H1 (cell line): ENCODE results near the gene PEX5L. TPM values are rescaled to one million over a fixed set of nuclear protein-coding genes. Genes with fewer than 3 reads are reported as not detected.

Source experiments
- CBX8 ChIP-seq: fragments of 300-800, 300-1000 bp; sonication (generic); IDR thresholded peaks from 2 replicates; pipeline ENCODE4 v1.7.1; 2016; ENCODE audit warnings: low read depth, low read length, borderline replicate concordance
- HDAC2 ChIP-seq, 2 experiments: fragments of 300-600 bp in 1 of 2; sonication (generic) in 1 of 2; IDR thresholded peaks; 2 replicates each; pipeline ENCODE4 v1.6.1; 2011 to 2012; ENCODE audit warnings: low read depth in 2 of 2, low read length in 2 of 2, mild to moderate bottlenecking in 2 of 2, moderate library complexity in 2 of 2, borderline replicate concordance in 1 of 2, inconsistent platforms in 1 of 2
- SP2 ChIP-seq: IDR thresholded peaks from 2 replicates; pipeline ENCODE4 v1.6.1; 2012; ENCODE audit warnings: mild to moderate bottlenecking, low read length, inconsistent platforms
- polyA plus RNA-seq, 7 experiments: library from polyadenylated mRNA; depleted of rRNA in 3 of 7; stranded (reverse) in 5 of 7; unstranded in 2 of 7; fragments of >200 nt in 5 of 7; fragments of 200-250 nt in 2 of 7; gene quantifications; 1 replicate in 5 of 7; 2 replicates in 1 of 7; 4 replicates in 1 of 7; pipeline versions ENCODE4 v1.2.1 to v1.2.3, GENCODE V29; 2011 to 2013; ENCODE audit warnings: missing spikeins in 2 of 7, mixed read lengths in 2 of 7
- total RNA-seq: library from RNA; stranded (reverse); fragmentation: NEBNext Ultra II Directional; extraction: Animal tissue kit (Norgen Biotek cat#: 25700); gene quantifications from 2 replicates; pipeline ENCODE4 v1.2.1, GENCODE V29; 2021
- TF ChIP-seq, protein P1 (sequence below): fragments of 300-600 bp; sonication (generic); IDR thresholded peaks from 2 replicates; pipeline ENCODE4 v1.7.1; 2012; ENCODE audit warnings: low read length, moderate library complexity, mild to moderate bottlenecking, inconsistent platforms; ENCODE audit not compliant: insufficient replicate concordance

PEX5L gene
- total and polyA plus RNA-seq, 2 of the 8 experiments (the other 6 are each of a cell fraction or from before 2014, with no cell fraction given): 0.80 to 4.2 TPM

DNA sequence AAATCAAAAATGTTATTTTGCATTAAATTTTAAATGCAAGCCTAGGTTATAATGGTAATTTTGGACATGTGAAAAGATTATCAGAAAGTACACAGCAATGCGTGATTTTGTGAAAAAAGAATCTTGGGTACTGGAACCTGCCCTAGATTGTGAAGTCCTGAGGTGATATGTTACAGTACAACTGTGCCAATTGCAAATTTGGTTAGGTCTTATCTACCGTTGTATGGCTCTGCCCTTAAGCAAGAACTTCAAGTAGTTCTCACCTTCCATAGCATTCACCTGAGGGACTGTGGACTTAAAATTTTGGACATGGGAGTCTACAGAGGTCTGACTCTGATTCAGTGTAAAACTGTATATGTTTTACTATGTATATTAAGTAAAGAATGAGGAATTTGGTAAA, 140.2 kb downstream of the PEX5L start (continued):
- TF ChIP-seq HDAC2 (IDR thresholded peaks at IDR 0.05; ENCODE audit: borderline replicate concordance in 1 of 2, low read depth in 2 of 2, low read length in 2 of 2) (no peak), CBX8 (no peak), SP2 (no peak)
- TF ChIP-seq, protein P1, sequence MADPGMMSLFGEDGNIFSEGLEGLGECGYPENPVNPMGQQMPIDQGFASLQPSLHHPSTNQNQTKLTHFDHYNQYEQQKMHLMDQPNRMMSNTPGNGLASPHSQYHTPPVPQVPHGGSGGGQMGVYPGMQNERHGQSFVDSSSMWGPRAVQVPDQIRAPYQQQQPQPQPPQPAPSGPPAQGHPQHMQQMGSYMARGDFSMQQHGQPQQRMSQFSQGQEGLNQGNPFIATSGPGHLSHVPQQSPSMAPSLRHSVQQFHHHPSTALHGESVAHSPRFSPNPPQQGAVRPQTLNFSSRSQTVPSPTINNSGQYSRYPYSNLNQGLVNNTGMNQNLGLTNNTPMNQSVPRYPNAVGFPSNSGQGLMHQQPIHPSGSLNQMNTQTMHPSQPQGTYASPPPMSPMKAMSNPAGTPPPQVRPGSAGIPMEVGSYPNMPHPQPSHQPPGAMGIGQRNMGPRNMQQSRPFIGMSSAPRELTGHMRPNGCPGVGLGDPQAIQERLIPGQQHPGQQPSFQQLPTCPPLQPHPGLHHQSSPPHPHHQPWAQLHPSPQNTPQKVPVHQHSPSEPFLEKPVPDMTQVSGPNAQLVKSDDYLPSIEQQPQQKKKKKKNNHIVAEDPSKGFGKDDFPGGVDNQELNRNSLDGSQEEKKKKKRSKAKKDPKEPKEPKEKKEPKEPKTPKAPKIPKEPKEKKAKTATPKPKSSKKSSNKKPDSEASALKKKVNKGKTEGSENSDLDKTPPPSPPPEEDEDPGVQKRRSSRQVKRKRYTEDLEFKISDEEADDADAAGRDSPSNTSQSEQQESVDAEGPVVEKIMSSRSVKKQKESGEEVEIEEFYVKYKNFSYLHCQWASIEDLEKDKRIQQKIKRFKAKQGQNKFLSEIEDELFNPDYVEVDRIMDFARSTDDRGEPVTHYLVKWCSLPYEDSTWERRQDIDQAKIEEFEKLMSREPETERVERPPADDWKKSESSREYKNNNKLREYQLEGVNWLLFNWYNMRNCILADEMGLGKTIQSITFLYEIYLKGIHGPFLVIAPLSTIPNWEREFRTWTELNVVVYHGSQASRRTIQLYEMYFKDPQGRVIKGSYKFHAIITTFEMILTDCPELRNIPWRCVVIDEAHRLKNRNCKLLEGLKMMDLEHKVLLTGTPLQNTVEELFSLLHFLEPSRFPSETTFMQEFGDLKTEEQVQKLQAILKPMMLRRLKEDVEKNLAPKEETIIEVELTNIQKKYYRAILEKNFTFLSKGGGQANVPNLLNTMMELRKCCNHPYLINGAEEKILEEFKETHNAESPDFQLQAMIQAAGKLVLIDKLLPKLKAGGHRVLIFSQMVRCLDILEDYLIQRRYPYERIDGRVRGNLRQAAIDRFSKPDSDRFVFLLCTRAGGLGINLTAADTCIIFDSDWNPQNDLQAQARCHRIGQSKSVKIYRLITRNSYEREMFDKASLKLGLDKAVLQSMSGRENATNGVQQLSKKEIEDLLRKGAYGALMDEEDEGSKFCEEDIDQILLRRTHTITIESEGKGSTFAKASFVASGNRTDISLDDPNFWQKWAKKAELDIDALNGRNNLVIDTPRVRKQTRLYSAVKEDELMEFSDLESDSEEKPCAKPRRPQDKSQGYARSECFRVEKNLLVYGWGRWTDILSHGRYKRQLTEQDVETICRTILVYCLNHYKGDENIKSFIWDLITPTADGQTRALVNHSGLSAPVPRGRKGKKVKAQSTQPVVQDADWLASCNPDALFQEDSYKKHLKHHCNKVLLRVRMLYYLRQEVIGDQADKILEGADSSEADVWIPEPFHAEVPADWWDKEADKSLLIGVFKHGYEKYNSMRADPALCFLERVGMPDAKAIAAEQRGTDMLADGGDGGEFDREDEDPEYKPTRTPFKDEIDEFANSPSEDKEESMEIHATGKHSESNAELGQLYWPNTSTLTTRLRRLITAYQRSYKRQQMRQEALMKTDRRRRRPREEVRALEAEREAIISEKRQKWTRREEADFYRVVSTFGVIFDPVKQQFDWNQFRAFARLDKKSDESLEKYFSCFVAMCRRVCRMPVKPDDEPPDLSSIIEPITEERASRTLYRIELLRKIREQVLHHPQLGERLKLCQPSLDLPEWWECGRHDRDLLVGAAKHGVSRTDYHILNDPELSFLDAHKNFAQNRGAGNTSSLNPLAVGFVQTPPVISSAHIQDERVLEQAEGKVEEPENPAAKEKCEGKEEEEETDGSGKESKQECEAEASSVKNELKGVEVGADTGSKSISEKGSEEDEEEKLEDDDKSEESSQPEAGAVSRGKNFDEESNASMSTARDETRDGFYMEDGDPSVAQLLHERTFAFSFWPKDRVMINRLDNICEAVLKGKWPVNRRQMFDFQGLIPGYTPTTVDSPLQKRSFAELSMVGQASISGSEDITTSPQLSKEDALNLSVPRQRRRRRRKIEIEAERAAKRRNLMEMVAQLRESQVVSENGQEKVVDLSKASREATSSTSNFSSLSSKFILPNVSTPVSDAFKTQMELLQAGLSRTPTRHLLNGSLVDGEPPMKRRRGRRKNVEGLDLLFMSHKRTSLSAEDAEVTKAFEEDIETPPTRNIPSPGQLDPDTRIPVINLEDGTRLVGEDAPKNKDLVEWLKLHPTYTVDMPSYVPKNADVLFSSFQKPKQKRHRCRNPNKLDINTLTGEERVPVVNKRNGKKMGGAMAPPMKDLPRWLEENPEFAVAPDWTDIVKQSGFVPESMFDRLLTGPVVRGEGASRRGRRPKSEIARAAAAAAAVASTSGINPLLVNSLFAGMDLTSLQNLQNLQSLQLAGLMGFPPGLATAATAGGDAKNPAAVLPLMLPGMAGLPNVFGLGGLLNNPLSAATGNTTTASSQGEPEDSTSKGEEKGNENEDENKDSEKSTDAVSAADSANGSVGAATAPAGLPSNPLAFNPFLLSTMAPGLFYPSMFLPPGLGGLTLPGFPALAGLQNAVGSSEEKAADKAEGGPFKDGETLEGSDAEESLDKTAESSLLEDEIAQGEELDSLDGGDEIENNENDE: no peak
